Measurements from ENCODE around the gene POLR3GL. TPM values are rescaled to one million over a fixed set of nuclear protein-coding genes. Genes with fewer than 3 reads are reported as not detected.
"Not testable (repeated sequence)": the region's sequence is repeated elsewhere in the genome, so short reads cannot be mapped to it uniquely, and the experiment has no call there.

POLR3GL gene
- total RNA-seq, 2 donors from 2014 or later = 22.8 to 23.8 TPM

DNA sequence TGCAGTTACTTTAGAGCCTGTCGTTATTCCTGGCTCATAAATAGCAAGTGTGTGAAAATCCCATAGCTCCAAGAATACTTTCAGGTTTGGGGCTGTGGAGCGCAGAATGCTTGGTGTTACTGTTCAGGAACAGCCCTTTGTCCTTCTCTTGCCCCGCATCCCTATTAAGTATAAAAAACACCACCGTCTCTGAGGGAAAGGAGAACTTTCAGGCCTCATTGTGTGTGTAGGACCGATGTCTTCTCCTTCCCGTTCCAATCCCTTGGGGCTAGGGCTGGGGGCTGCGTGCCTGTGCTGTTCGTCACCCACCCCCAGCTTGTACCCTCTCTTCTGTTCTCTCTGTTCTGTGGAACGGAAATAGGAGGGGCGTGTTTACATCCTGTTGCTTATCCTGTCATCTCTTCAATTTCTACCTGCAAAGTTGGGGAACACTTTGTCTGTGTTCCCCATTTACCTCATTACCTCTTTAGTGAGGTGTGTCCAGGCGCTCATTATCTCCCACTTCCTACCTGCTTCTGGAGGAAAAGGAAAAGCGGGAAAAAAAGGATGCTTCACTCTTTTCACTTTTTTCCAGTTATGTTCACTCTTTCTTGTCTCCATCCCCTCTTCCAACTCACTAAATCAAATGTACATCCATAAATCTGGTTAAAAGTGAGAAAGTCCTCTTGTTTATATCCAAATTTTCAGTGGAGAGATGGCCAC is 32.7 kb downstream of the POLR3GL start:
- intact Hi-C loops (cut with DNase I) = no loop called here
- DNase-seq (ENCODE audit: low spot score) = no peak

DNA sequence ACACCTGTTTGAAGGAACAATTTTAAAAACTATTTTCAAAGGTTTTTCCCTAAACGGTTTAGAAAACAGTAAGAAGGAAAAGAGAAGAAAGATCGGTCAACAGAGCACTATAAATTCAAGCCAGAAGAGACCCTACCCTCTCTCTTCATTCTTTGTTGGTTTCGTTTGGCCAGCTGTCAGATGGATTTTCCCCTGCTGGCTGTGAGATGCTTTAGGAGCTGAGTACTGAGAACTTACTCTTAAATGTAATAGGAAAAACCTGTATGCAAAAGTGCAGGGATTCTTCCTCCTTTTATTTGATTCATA is 33.2 kb downstream of the POLR3GL start:
- intact Hi-C loops (cut with DNase I) = no loop called here
- no peak for DNase-seq (ENCODE audit: low spot score)

DNA sequence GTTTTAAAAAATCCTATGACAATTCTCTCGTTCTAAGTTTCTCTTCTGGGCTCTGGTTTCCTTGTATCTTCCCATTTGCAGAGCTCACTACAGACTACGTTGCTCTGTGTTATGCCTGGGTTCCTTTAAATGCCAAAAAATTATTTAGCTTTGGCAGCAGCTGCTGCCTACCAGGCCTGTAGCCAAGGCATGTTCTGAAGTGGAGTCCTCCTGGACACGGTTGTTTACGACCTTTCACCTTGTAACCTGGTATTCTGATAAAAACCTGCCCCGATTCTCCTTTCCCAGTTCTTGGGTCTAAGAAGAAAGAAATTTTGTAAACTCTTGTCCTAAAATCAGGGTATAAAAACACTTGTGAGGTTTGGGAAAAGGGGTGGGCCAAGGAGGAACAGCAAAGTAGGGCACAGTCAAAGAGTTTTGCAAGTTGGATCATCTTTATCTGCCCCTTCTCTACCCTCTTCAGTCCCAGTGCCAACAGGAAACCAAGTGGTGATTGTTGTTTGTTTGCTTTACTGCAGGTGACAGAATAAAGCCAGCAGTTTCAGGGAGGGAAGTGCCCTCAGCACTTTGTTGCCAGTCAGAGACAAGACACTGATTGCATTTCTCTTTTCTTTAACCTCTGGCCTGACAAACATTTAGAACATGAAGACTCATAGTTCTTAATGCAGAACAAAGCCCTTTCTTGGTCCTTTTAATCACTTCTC is 35.0 kb downstream of the POLR3GL start:
- intact Hi-C loops (cut with DNase I) = no loop called here
- DNase-seq (ENCODE audit: low spot score) = no peak

DNA sequence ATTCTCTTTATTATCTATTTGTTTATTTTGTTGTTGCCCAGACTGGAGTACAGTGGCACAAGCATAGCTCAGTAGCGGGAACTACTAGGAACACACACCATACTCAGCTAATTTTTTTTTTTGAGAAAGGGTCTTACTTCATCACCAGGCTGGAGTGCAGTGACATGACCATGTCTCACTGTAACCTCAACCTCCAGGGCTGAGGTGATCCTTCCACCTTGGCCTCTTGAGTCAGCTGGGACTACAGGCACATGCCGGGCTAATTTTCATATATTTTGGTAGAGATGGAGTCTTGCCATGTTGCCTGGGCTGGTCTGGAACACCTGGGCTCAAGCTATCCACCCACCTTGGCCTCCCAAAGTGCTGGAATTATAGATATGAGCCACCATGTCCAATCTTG is 37.2 kb downstream of the POLR3GL start:
- DNase-seq (ENCODE audit: low spot score) = no peak

DNA sequence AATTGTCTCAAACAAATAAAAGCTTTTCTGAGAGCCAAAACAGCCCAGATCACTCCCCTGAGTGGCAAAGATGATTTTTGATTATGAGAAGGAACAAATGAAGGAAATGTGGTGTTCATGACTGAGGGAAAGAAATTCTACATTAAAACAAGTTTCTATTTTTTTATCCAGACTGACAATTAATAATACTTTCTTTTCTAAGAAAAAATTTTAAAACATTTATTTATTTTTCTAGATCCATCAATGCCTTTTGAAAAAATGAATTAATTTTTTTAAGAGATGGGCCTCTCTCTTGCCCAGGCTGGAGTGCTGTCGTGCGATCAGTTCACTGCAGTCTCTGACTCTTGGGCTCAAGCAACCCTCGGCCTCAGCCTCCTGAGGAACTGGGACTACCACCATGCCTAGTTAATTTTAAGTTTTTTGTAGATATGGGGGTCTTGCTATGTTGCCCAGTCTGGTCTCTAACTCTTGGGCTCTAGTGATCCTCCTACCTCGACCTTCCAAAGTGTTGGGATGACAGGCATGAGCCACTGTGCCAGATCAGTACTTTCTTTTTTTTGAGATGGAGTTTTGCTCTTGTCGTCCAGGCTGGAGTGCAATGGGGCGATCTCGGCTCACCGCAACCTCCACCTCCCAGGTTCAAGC is 43.1 kb downstream of the POLR3GL start:
- DNase-seq (ENCODE audit: low spot score) = no peak
- intact Hi-C loops (cut with DNase I) = loop anchor here (2.0 kb wide), 2 partner anchors 29 to 33 kb away; no protein-coding TSS in a partner anchor

More for the DNA sequence above, 37.2 kb downstream of the POLR3GL start:
- intact Hi-C loops (cut with DNase I) = no loop called here

DNA sequence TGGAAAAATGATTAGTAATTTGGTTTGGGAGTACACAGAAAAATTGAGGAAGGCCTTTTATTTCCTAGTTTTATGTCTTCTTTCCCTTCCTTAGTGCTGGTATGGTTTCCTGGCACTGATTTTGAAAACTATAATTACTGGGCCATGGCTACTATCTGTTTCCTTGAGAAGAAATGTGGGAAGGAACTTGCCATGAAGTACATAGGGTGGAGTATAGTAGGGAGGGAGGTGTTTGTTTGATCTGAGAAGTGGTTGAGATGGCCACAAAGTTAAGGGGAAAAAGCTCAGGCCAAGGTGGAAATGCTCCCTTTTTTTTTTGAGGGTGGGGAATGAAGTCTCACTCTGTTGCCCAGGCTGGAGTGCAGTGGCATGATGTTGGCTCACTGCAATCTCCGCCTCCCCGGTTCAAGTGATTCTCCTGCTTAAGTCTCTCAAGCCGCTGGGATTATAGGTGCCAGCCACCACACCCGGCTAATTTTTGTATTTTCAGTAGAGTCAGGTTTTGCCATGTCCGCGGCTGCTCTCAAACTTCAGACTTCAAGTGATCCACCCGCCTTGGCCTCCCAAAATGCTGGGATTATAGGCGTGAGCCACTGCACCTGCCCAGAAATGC is 45.7 kb downstream of the POLR3GL start:
- intact Hi-C loops (cut with DNase I) = loop anchor here in 1 of 2 donors (10.0 kb wide), 2 partner anchors 125 to 155 kb away; partner anchors contain the start of genes ANKRD35 and PIAS3
- DNase-seq (ENCODE audit: low spot score) = no peak

DNA sequence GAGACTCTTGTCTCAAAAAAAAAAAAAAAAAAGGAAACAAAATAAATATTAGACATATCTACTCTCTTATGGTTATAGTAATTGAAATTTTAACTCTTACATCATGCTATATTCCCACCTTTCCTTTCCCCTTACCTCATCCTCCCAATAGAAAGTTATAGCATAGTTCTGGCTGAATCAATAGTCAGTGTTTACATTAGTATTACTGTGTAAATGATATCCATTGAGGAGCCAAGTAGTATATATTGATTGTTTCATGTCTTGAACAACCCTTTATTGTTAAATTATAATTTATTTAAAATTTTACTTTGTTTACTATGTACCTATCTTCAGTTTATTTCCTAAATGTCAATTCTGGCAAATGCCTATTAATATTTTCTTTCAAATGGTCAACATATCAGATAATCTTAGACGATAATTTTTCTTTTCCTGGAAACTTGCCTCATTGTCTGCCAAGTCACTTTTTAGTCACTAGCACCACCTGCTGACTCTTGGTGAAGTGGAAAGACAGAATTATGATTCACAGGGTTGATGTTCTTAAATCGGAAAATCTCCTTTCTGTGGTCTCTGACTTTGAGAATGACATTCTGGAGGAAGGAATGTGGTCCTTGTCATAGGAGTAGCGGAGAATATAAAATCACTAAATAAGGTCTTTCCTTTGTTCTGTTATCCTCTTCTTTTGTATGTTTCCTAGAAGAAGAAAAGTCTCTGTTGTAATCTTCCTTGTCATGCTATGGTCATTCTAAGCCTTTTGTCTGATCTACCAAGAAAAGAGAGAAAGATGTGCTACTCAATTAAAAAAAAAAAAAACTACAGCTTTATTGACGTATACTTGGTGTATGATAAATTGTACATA is 48.4 kb downstream of the POLR3GL start:
- intact Hi-C loops (cut with DNase I) = loop anchor here in 1 of 2 donors (10.0 kb wide), 2 partner anchors 128 to 158 kb away; partner anchors contain the start of genes ANKRD35 and PIAS3
- no peak for DNase-seq (ENCODE audit: low spot score)

DNA sequence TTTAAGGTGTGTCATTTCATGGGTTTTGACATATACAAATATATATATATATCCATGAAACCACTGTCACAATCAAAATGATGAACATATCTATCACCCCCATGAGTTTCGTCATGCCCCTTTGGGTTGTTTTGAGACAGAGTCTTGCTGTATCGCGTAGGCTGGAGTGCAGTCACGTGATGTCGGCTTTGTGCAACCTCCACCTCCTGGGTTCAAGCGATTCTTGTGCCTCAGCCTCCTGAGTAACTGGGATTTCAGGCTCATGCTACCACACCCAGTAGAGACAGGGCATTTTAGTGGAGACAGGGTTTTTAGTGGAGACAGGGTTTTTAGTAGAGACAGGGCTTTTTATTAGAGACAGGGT is 49.1 kb downstream of the POLR3GL start:
- intact Hi-C loops (cut with DNase I) = loop anchor here in 1 of 2 donors (10.0 kb wide), 2 partner anchors 129 to 159 kb away; partner anchors contain the start of genes ANKRD35 and PIAS3
- no peak for DNase-seq (ENCODE audit: low spot score)

DNA sequence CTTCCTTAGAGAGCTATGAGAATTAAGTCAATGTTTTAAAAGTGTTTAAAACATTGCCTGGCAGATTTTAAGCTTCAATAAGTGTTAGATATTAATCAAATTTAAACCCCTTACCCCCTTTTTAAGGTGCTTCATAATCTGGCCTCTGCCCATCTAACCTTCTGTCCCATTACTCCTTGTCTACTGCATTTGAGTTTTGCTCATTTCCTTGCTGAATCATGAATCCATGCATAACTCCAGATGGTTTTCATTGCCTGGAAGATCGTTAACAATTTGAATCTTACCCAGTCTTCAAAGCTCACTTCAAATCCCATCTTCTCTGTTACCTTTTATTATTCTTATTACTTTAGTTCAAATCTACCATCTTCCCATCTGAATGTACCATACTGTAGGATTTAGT is 52.4 kb downstream of the POLR3GL start:
- DNase-seq (ENCODE audit: low spot score) = no peak
- intact Hi-C loops (cut with DNase I) = loop anchor here in 1 of 2 donors (10.0 kb wide), 2 partner anchors 132 to 162 kb away; partner anchors contain the start of genes ANKRD35 and PIAS3

DNA sequence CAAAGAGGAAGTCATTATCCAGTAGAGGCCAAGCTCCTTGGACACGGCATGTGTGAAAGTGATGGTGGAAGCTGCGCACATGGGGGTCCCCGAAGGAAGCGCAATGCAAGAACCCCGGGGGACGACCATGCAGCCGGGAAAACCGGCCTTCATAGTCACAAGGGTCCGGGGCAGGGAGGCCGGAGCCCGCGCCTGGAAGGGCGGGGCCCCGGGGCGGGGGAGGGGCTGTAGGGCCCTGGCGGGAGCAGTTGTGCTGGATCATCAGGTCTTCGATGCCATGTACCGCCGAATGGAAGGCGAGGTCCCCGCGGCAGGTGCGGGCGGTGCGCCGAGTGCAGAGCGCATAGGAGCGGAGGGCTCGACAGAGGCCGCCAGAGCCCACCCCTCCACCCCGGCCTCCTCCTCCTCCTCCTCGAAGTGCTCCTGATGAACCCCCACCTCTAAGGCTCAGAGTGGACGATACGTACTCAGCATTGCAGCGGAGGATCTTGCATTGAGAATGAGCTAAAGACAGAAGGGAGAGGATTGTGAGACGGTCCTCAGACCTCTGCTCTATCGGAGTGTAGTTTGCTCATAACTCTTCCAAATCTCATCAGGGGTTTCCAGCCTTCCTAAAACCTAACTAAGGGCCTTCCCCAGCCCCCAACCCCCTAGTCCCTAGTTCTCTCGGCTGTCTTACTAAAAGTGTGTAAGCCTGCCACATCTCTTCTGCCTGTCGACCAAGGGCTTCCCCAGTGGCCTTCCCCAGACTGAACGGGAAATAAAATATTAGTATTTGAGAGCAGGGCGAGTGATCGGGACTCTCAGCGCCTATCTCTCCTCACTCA is 55.0 kb downstream of the POLR3GL start:
- DNase-seq (ENCODE audit: low spot score) = no peak
- intact Hi-C loops (cut with DNase I) = loop anchor here in 1 of 2 donors (10.0 kb wide), 2 partner anchors 135 to 165 kb away; partner anchors contain the start of genes ANKRD35 and PIAS3

DNA sequence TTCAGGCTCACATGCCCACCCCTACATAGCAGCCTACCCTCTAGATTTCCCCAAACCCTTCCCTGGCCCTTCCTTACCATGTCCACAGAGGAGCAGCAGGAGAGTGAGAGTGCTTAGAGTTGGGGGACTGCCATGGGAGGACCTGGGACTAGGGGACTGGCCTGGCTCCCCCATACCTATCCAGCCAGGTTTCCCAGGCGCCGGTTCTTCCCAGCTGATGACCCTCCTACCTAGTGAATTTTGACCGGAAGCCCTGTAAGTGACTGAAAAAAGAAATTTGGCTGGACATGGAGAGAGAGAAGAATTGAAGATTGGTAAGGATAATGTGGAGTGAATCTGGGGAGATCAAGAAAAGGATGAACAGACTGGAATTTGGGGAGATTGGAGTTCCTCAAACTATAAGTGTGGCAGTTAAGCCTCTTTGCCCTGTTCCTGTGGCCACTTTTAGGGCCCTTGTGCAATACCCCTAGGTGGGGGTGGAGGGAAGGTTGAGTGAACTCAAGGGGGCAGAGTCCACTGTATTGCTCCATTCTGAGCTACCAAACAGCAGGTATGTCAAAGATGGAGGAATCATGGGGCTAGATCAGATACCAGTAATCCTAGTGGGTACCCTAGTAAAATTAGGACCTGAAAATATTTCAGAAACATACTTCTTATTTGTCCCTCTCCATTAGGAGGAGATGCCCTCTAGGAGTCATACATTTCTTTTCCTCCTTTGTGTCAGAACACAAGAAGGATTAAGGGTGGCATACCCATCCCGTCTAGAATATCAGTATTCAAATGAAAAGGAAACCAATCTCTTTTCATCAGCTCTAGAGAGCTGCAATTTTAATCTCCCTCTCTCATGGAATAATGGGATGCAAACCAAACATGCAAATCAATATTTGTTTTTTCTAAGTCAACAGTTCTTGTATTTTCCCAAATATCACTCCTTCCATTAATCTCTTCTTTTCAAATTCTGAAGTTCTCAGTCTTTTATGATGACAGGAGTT is 55.9 kb downstream of the POLR3GL start:
- intact Hi-C loops (cut with DNase I) = no loop called here
- no peak for DNase-seq (ENCODE audit: low spot score)

DNA sequence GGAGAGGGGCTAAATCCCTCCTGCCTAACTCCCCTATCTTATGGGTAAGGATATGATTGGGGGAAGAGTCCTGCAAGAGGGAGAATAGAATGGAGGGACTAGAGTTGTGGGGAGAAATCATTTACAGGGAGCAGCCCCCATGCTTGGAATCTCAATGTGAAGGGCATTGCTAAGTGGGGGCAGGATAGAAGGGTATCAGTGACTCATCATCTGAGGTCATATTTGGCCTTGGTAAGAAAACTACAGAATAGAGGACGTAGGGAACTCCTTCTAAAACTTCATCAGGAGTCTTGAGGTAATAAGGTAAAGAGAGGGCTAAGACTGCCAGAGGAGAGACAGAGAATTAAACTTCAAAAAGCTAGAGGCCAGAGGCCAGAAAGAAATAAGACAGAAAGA is 56.6 kb downstream of the POLR3GL start:
- intact Hi-C loops (cut with DNase I) = no loop called here
- no peak for DNase-seq (ENCODE audit: low spot score)

DNA sequence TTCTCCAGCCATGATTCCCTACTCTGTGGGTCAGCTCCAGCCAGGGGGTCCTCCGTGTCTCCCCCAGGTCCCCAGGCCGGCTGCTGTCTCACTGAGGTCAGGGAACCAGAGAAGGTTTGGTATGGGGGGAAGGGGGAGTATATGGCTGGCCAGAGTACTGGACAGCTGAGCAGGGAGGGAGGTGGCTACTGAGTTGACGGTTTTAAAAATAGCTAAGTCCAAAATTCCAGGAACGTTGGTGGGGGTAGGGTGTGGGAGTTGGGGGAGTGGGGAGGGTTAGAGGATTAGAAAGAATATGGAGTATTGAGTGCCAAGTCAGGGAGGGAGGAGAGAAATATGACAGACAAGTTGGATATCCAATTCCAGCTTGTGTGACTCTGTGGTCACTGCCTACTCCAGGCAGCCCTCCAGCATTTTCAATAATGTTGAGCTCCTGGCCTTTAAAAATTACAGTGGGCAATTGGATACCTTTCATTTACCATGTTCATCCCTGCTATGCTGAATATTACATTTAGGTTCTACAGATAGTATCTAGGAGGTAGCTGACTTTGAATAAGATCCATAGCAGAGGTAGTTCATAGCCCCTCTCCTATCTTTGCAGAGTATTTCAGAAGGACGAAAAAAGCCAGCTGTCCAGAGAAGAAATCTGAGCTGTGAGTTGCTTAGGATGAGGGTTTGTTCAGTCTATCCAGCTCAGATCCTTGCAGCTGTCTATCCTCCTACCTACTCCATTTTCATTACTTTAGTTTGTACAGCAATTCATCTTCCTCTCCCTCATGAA is 57.3 kb downstream of the POLR3GL start, which contains the start of gene HJV:
Gene HJV, minus strand, starts transcription at position 114 of the 781 bp plus-strand sequence. CDS start 1,504 bp downstream, outside the sequence.
- DNase-seq (ENCODE audit: low spot score) = no peak
- intact Hi-C loops (cut with DNase I) = no loop called here

DNA sequence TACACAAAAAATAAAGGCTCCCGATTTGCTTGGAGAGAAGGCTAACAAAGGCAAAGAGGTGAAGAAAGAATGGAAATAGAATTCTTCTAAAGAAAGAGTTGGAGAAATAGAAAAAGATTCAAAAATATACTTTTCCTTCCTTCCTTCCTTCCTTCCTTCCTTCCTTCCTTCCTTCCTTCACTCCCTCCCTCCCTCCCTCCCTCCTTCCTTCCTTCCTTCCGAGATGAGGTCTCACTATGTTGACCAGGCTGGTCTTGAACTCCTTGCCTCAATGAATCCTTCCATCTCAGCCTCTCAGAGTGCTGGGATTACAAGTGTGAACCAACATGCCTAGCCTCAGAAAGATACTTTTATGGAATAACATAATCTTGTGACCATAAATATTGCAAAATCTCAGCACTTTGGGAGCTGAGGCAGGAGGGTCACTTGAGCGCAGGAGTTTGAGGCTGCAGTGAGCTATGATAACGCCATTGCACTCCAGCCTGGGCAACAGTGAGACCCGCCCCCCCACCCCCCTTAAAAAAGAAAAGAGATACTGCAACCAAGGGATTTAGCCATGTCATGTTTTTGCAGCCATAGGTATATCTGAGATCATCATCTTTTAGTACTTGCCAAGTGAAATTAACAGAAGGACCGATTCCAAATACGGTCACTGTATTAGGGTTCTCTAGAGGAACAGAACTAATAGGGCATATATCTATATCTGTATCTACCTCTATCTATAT is 58.1 kb downstream of the POLR3GL start:
- no peak for DNase-seq (ENCODE audit: low spot score)
- intact Hi-C loops (cut with DNase I) = no loop called here

DNA sequence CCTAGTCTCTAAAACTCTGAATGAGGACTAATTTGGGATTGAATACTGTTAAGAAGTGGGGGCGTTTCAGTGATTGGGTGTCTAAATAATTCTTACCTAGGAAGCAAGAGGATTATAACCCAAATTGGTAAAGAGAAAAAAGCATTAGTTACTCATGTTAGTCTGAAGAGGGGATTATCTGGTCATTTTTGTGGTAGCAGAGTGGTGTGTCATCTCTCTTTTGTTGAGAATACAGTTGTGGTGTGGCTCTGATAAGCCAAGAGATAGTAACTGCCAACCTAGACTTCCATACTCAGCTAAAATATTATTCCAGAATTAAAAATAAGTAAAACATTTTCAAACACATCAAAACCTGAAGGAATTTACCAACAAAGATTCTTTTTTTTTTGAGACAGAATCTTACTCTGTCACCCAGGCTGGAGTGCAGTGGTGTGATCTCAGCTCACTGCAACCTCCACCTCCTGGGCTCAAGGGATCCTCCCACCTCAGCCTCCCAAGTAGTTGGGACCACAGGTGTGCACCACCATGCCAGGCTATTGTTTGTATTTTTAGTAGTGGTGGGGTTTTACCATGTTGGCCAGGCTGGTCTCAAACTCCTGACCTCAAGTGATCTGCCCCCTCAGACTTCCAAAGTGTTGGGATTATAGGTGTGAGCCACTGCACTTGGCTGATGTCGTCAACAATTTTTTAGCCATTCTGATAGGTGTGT is 61.5 kb downstream of the POLR3GL start:
- intact Hi-C loops (cut with DNase I) = not testable (repeated sequence)

More for the DNA sequence above, 61.5 kb downstream of the POLR3GL start:
- DNase-seq (ENCODE audit: low spot score) = not testable (repeated sequence)

All from posterior vena cava (tissue), 2 donors.